Measurements from ENCODE around the gene CCDC92.
"Not testable (repeated sequence)": the region's sequence is repeated elsewhere in the genome, so short reads cannot be mapped to it uniquely, and the experiment has no call there.

CCDC92 gene

DNA sequence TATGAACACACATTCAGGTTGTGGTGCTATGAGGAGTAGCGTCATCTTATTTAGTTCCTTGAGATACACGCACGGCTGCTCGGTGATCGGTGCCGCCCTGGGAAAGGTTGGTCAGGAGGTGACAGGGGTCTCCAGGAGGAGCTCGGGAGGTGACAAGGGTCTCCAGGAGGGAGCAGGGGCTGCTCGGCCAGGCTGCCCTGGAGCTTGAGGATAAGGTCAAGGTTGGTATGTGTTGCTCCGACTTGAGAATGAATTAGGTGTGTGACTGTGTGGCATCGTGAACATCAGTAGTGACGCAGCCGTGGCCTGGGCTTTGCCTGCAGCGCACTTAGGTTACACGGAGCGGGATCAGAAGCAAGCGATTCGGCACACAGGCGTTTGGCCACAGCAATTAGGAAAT is 36.2 kb downstream of the CCDC92 start:
- no peak for DNase-seq (ENCODE audit: low spot score)

GRCh38 chr12:123935956-123936355 is 36.7 kb downstream of the CCDC92 start:
- DNase-seq (ENCODE audit: low spot score): no peak

DNA sequence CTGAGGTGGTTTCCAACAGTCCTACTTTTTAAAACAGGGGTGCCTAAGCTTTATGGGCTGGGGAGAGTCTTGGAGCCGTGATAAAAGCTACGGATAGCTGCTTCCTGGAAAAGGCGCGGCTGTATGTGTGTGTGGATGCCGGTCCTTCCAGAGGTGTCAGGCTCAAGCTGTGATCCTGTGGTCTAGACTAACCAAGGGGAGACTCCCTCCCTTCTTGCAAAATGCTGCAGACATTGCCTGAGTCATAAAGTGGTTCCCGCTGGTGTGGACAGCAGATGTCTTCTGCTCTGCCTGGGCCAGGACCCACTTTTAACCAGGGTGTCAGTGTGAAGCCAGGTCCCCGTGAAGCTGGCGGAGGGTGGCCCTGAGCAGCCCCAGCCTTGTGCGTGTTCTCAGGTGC is 37.8 kb downstream of the CCDC92 start:
- DNase-seq (ENCODE audit: low spot score): peak; percentile 17

DNA sequence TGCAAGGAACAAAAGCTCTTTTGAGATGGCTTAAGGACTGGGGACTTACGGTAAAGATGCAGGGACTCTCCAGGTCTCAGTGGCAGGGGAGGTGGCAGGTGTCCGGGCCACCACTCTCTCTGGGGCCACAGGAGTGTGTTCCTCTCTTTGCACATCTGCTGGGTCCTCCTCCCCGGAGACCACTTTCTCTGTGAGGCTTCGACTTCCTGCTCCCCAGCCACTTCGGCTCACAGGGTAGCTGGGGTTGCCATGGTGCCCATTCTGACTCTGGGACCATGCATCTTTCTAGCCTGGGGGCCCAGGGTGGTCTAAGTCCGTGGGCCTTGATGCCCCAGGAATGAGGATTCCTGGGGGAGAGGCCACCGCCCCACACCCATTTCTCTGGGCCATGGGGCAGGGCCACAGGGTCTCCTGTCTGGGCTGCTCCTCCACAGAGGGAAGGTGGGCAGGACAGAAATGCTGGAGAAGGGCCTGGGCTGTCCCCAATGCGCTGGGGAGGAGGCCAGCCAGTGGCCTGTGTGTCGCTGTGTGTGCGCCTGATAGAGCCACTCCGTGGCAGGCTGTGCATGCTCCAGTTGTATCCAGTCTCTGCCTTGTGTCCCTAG is 38.5 kb downstream of the CCDC92 start:
- DNase-seq (ENCODE audit: low spot score): no peak

DNA sequence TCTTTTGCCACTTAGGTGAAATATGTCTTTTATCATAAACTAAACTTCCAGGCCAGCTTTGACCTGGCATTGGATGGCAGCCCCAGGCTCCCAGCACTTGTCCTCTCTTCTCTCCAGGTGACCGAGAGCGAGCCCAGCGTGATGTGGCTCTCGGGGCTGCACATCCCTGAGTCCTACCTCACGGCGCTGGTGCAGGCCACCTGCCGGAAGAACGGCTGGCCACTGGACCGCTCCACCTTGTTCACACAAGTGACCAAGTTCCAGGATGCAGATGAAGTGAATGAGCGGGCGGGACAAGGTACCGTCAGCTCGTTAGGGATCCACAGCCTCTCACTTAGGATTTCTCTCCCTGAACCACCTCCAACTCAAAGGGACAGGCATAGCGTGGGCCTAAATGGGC is 39.4 kb downstream of the CCDC92 start:
- no peak for DNase-seq (ENCODE audit: low spot score)

GRCh38 chr12:123931686-123932321 is 40.8 kb downstream of the CCDC92 start:
- no peak for DNase-seq (ENCODE audit: low spot score)

DNA sequence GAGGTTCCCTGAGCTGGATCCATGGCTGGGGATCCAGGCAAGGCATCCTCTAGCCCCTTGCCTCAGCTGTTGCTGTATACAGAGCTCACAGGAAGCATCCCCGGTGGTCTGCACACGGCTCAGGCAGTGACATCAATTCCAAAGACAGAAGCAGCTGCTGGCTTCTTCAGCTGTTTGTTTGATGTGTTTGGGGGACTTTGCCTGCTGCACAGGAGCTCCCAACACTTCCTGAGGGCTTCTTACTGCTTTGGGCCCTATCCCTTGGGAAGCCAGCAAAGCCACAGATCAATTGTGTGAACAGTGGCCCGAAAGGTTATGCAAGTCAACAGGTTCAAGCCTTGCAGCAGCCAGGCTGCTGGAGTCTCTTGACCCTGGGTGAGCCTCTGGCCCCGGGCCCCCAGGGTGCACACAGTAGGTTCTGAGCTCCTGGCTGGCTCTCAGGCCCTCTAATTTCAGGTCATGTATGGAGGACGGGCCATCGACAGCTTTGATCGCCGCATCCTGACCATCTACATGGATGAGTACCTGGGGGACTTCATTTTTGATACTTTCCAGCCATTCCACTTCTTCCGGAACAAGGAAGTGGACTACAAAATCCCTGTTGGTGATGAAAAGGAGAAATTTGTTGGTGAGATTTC is 42.6 kb downstream of the CCDC92 start:
- no peak for DNase-seq (ENCODE audit: low spot score)

GRCh38 chr12:123928897-123929296 is 43.7 kb downstream of the CCDC92 start:
- DNase-seq (ENCODE audit: low spot score): no peak

DNA sequence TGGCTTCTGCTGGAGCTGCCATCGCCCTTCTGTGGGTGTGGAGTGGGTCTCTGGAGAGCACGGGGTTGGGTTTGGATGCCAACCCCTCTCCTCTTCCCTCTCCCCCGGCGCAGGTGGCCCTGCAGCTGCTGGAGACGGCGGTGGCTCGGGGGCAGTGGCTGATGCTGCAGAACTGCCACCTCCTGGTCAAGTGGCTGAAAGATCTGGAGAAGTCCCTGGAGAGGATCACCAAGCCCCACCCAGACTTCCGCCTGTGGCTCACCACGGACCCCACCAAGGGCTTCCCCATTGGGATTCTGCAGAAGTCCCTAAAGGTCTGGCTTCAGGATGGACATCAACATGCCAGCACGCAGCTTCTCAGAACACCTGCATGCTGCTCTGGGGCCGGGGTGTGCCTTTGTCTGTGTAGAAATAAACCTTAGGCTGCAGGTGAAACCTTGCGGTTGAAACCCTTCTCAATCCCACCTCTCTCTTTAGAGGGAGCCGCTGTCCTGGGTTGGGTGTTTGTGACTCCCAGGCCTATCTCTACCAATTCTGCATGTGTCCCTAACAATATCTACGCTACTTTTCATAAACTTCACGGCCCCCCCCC is 44.3 kb downstream of the CCDC92 start:
- no peak for DNase-seq (ENCODE audit: low spot score)

DNA sequence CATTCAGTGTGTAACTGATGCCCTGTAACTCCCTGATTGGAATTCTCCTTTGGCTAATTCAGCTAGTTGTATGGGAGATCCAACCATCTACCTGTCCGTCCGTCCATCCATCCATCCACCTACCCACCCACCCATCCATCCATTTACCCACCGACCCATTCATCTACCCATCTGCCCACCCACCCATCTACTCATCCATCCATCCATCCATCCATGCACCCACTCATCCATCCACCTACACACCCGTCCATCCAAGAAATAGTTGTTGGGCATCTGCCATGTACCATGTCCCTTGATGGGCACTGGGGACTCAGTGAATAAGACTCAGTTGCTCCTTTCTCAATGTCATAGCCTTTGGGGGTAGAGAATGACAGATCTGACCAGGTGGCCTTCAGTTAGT is 48.1 kb downstream of the CCDC92 start:
- DNase-seq (ENCODE audit: low spot score): no peak

DNA sequence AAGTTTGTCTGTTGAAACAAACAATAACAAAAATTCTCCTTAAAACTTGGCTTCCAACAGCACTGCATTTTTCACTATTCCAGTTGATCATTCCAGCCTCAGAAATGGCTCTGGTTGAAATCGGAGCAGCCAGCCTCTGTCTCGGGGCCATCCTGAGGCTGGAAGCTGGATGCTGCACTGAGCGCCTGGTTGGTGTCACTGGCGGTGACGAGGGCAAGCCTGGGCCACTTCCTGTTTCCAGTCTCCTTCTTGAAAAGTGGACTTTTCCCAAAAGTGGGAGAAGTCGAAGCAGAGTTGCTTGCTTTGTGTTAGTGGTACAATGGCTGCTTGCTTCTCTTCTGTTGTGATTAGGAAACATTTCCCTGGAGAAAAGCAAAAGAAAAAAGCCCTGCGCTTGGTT is 48.7 kb downstream of the CCDC92 start:
- no peak for DNase-seq (ENCODE audit: low spot score)

DNA sequence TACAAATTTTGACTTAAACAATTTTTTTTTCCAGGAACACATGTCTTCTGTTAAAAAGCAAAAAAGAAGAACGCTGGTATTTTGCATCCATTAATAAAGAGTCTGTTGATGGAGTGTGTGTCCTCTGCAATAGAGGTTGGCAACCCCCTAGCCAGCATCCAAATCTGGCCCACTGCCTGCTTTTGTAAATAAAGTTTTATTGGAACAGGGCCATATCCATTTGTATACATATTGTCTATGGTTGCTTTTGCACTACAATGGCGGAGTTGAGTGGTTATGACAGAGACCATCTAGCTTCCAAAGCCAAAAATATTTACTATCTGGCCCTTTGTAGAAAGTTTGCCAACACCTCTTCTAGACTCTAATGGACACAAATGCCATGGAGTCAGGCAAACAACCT is 49.6 kb downstream of the CCDC92 start:
- DNase-seq (ENCODE audit: low spot score): no peak

- no peak for DNase-seq (ENCODE audit: low spot score)
Measured at GRCh38 chr12:123919980-123920360, 52.7 kb downstream of the CCDC92 start.

DNA sequence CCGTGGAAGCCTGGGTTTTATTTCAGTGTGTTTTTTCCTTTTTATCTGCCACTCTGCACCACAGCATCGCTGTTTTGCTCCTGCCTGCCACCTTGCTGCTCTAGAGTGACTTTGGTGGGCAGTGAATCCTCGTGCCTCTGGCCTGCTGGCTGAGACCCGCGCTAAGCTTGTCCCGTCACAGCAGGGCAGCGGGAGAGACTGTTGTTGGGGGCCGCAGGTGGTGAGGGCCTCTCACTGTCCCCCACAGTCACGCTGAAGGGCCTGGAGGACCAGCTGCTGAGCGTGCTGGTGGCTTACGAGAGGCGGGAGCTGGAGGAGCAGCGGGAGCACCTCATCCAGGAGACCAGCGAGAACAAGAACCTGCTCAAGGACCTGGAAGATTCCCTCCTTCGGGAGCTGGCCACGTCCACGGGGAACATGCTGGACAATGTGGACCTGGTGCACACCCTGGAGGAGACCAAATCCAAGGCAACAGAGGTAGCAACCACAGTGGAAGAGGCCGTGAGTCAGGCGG is 55.2 kb downstream of the CCDC92 start:
- DNase-seq (ENCODE audit: low spot score): no peak

- no peak for DNase-seq (ENCODE audit: low spot score)
Measured at GRCh38 chr12:123916729-123917128, 55.9 kb downstream of the CCDC92 start.

- no peak for DNase-seq (ENCODE audit: low spot score)
Measured at GRCh38 chr12:123914726-123915333, 57.8 kb downstream of the CCDC92 start.

GRCh38 chr12:123912415-123913380 is 59.9 kb downstream of the CCDC92 start:
- no peak for DNase-seq (ENCODE audit: low spot score)

- not testable (repeated sequence) for DNase-seq (ENCODE audit: low spot score)
Measured at GRCh38 chr12:123911672-123912409, 60.8 kb downstream of the CCDC92 start.

DNA sequence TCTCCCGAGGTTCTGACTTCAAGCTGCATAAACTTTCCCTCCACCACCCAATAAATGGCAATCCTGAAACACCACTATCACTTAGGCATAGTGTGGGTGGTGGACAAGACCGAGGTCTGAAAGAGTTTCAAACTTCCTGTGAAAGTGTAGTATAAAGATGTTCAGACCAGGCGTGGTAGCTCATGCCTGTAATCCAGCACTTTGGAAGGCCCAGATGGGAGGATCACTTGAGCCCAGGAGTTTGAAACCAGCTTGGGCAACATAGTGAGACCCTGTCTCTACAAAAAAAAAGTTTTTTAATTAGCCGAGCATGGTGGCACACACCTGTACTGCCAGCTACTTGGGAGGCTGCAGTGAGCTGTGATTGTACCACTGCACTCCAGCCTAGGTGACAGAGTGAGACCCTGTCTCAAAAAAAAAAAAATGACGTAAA is 61.9 kb downstream of the CCDC92 start:
- DNase-seq (ENCODE audit: low spot score): no peak

DNA sequence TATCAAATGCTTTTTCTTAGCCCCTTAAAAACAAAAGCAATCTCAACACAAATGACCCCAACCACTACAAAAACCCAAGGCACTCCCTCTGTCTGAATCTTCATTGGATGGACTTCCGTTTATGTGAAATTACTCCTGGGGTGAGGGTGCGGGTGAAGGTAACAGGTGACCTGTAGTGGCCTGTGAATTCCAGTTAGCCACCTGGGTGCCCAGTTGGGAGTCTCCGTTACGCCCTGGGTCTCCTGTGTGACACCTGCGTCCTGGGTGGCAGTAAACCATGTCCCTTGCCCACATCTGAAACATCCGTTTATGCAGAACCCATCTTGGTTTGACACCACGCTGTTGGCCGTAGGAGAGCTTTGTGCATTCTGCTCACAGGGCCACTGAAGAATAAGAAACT is 62.6 kb downstream of the CCDC92 start:
- DNase-seq (ENCODE audit: low spot score): no peak
